Kasumi-1 (cell line): ENCODE results near the gene DNAAF5.
"Not testable (repeated sequence)": the region's sequence is repeated elsewhere in the genome, so short reads cannot be mapped to it uniquely, and the experiment has no call there.

ENCODE experiments used
- DNase-seq, 2 experiments: peaks; one replicate each; lab custom pipeline; 2025; lab: John Stamatoyannopoulos, UW

DNAAF5 gene

GRCh38 chr7:747186-747585, 20.7 kb downstream of the DNAAF5 start:
- DNase-seq: no peak

- no peak for DNase-seq
Measured at GRCh38 chr7:748446-748845, 21.9 kb downstream of the DNAAF5 start.

GRCh38 chr7:749140-749551, 22.6 kb downstream of the DNAAF5 start:
- no peak for DNase-seq

- DNase-seq: no peak
Measured at GRCh38 chr7:750111-750905, 23.8 kb downstream of the DNAAF5 start.

GRCh38 chr7:751826-752225, 25.3 kb downstream of the DNAAF5 start:
- DNase-seq: no peak

GRCh38 chr7:752256-752655, 25.8 kb downstream of the DNAAF5 start:
- not testable (repeated sequence) for DNase-seq

DNA sequence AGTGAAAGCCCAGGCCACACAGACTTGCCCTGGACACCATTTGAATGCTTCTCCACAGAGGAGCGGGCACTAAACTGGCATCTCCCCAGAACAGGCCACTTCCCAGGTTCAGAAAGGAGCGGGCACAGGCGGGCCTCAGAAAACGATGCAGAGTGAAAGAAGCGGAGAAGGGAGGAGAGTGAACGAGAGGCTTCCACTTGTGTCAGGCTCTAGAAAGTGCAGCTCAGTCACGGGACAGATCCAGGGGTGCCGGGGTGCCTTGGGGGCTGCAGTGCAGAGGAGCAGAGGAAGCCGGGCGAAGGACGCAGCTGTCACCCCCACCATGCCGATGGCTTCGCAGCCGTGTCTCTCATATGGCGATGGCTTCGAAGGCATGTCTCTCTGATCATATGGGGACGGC, 26.7 kb downstream of the DNAAF5 start:
- no peak for DNase-seq

DNA sequence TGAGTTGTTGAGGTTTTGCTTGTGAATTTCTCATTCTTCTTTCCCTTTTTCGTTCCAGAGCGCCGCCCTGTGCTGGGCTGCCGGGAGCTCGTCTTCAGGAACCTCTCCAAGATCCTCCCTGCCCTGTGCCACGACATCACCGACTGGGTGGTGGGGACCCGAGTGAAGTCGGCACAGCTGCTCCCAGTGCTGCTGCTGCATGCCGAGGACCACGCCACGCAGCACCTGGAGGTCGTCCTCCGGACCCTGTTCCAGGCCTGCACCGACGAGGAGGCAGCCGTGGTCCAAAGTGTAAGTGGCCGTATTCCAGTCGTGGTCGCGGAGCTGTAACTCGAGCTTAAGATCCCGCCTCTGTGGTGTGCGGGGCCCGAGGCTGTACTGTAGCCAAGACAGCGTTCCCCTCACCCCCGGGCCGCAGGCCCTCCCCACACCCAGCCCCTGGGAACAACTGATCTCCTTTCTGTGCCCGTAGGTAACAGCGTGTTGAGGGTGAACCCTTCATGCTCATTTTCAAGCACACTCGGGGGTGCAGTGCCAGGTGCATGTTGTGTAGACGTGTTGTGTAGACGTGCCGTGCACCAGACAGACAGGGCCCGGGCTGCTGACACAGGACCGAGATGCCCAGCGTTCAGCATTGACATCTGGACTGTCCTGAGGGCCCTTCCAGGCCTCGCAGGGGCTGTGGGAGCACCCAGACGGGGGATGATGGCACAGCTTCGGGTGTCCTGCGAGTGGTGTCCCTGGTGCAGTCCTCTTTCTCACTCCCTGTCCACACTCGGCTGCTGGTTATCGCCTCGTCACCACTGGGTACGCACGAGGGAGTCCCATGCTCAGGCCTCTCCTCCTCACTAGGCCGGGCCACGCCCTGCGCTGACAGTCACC, 28.3 kb downstream of the DNAAF5 start:
- no peak for DNase-seq

GRCh38 chr7:755413-755805, 28.9 kb downstream of the DNAAF5 start:
- DNase-seq: no peak

- no peak for DNase-seq
Measured at GRCh38 chr7:756231-756927, 29.9 kb downstream of the DNAAF5 start.

DNA sequence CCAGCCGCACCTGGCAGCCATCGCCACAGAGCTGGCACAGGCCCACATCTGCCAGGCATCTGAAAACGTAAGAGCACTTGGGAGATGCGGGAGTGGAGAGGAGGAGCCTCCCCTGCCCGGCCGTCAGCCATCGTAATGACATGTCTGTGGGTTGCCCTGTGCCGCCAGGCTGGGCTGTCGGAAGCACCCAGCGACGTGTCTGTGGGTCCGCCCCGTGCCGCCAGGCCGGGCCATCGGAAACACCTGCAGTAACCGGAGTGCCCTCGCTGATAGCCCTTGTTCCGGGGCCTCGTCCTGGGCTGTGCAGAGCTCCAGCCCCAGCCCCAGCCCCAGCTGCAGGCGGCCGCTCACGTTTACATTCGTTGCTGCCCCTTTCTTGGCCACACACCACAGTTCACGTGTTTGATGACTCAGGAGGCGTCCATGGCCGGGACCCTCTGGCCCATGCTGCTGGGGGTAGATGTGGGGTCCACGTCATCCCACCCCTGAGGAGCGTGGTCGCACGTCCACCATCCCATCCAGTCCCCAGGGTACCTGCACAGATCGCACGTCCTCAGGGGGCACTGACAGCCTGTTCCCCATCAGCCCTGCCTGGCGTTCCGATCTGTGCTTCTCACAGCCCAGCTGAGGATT, 30.5 kb downstream of the DNAAF5 start:
- no peak for DNase-seq

GRCh38 chr7:757741-758163, 31.3 kb downstream of the DNAAF5 start:
- no peak for DNase-seq

GRCh38 chr7:759569-759968, 33.1 kb downstream of the DNAAF5 start:
- no peak for DNase-seq

GRCh38 chr7:760006-760405, 33.5 kb downstream of the DNAAF5 start:
- DNase-seq: no peak

DNA sequence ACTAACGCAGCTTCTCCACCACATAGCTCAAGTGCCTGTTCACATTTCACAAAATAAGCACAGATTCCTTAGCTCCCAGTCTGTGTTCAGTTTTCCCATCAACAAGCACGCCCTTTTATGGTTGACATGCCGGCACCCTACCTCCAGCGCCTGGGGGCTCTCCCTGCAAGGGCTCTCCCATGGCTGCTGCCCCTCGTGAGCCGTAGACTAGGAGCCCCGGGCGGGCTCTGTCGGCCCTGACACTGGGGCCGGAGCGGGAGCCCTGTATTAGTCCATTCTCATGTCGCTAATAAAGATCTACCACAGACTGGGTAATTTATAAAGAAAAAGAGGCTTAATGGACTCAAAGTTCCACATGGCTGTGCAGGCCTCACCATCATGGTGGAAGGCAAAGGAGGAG, 34.6 kb downstream of the DNAAF5 start:
- DNase-seq: no peak

GRCh38 chr7:761631-762030, 35.1 kb downstream of the DNAAF5 start:
- DNase-seq: no peak

DNA sequence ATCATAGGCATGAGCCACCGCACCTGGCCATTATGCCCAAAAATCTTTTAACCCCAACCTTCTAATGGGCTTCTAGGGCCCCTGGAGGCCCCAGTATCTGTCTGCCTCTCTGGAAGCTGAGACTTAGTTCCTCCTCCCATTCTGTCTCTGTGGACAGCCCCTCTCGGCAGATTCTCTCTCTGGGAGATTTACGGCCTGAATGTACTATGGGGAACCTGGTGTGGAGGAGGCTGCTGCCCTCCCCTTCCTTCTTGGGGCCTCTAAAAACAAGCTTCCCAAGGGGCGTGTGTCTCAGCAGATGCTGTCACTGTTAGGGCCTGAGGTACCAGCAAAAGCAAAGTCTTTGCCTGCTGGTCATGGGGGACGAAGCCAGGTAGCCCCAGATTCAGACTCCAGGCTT, 36.4 kb downstream of the DNAAF5 start:
- DNase-seq: no peak

DNA sequence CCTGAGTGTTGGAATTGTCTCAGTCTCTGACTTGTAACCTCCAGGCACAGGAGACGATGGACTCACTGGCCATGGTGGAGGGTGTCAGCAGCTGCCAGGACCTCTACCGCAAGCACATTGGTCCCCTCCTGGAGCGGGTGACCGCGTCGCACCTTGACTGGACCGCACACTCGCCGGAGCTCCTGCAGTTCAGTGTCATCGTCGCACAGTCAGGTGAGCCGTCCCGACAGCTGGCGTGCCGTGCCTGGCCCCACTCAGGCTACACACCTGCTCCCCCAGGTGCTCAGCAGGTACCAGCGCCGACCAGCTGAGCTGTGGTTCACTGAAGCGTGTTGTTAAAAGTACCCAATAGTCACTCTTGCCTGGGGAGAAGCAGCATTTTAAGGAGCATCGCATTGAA, 37.3 kb downstream of the DNAAF5 start:
- no peak for DNase-seq

DNA sequence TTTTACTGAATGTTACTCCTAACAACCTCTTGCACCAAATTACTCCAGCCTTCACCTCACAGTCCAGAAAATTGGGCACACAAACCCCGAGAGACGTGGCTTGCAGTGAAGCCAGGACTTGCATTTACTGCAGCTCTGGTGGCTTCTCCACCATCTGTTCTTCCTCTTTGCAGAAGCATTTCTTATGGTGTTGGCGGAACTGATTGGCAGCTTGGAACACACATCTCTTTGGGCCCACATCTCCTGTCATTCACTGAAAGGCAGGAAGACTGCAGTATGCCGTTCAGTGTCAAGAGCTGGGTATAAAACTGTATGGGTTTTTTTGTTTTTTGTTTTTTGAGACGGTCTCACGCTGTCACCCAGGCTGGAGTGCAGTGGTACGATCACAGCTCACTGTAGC, 38.9 kb downstream of the DNAAF5 start:
- no peak for DNase-seq

GRCh38 chr7:767580-767940, 41.1 kb downstream of the DNAAF5 start:
- no peak for DNase-seq

DNA sequence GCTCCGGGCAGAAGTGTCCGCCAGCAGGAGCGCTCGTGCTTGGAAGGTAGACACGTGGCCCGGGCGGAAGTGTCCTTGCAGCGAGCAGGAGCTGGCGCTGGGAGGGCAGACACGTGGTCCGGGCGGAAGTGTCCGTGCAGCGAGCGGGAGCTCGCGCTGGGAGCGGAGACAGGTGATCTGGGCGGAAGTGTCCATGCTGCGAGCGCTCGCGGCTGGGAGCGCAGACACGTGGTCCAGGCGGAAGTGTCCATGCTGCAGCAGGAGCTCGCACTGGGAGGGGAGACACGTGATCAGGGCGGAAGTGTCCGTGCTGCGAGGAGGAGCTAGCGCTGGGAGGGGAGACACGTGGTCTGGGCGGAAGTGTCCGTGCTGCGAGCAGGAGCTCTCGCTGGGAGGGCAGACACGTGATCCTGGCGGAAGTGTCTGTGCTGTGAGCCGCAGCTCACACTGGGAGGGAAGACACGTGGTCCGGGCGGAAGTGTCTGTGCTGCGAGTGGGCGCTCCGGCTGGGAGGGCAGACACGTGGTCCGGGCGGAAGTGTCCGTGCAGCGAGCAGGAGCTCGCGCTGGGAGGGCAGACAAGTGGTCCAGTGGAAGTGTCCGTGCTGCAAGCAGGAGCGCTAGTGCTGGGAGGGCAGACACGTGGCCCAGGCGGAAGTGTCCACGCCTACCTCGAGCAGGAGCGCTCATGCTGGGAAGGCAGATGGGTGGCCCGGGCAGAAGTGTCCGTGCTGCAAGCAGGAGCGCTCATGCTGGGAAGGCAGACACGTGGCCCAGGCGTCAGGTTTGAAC, 41.6 kb downstream of the DNAAF5 start:
- DNase-seq: no peak
